Skeletal muscle cell (primary cell): Measurements from ENCODE around the gene DPP8.

Source experiments
- DNase-seq: peaks from one replicate; pipeline ENCODE4 v3.0.0-alpha.2; 2010; ENCODE audit warnings: low read depth
- H3K4me3 ChIP-seq: 2 replicates; pipeline ENCODE4 v1.5.1; 2011; ENCODE audit warnings: low read depth, mild to moderate bottlenecking, control low read depth, low read length, moderate library complexity

The DPP8 gene

DNA sequence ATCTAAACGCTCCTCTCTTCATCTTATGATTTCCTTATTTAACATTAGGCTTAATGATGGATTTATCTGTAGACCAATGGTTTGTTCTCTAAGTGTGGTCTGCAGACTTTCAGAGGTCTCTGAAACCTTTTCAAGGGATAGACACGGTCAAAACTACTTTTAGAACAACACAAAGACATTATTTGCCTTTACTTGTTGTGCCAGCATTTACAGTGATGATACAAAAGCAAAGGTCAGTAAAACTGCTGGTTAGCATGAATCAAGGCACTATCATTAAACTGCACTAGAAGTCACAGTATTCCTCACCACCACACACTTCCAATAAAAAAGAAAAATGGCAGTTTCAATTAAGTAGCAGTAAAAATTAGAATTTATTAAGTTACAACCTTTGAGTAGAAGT lies 70.3 kb downstream of the DPP8 start:
- no peak overlapping the region for H3K4me3 ChIP-seq
- DNase-seq, result no peak

DNA sequence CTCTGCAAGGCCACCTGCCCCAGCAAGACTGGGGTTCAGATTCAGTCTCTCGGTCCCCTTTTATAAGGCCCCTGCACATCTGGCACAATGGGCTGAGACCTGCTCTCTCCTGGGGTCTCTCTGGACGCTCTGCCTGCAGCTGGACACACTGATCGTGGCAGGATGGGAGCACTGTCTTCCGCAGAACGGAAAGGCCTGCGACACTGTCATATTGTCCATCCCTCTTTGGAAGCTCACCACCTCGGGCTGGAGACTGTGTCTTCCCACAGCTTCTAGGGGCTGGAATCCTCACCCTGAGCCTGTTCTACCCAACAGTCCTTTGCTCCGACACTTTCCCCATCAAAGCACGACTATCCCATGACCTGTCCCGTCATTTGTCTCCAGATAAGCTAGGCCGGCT lies 83.3 kb downstream of the DPP8 start:
- no peak for DNase-seq
- no peak overlapping the region for H3K4me3 ChIP-seq

GRCh38 chr15:65431731-65432130 lies 85.8 kb downstream of the DPP8 start:
- DNase-seq, result no peak
- H3K4me3 ChIP-seq, result no peak overlapping the region

- no peak for DNase-seq
- H3K4me3 ChIP-seq, result no peak overlapping the region
Observed at GRCh38 chr15:65426216-65426853, 91.2 kb downstream of the DPP8 start.

DNA sequence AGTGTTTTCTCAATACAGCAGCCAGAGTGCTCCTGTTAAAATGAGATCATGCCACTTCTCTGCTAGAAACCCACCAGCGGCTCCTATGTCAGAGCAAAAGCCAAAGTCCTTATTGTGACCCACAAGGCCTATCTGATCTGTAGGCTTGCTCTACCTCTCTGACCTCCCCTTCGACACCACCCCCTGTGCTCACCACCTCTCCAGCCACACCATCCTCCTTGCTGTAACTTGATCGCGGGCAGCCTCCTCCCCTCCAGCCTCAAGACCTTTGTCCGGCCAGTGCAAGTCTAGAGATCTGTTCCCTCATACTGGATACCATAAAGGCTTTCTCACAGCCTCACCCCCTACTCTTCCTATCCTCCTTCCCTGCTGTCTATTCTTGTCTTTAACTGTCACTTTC lies 92.8 kb downstream of the DPP8 start:
- no peak overlapping the region for H3K4me3 ChIP-seq
- no peak for DNase-seq

- DNase-seq, result no peak
- H3K4me3 ChIP-seq, result no peak overlapping the region
Observed at GRCh38 chr15:65423976-65424679, 93.4 kb downstream of the DPP8 start.

DNA sequence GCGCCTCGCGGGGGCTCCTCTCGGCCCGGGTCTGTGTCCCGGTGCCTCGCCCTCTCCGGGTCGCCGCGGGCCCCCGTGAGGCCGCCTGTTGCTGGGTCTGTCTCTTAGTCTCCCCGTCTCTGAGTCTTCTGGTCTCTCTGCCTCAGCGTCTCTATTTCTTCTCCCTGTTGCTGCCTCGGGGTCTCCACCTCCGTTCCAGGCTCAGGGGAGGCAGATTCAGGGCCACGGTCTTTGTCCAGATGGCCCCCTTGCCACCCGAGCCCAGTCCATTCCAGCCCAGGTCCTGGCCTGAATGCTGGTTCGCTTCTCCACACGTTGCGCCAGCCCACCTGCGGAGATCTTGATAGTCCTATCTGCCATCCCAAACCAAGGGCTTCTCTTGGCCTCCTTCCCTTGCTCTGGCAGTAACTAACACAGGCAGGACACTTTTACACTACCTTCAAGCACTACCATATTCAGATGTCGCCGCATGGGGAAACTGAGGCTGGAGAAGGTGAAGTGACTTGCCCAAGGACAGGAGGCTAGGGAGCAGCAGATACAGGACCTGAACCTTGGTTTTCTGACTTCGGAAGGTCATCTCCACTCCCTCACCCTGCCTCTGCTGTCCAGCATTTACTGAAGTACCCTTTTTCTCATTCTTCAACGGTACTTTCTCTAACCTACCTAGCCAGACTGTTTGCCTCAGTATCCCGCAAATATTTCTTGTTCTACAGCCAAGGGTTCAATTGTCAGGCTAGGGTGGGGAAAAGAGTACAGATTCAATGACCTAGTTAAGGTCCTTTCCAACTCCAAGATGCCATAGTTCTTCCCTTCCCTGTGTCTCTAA lies 94.1 kb downstream of the DPP8 start:
- DNase-seq, result no peak
- H3K4me3 ChIP-seq, result peak overlapping the region; percentile 37

GRCh38 chr15:65421360-65422215 lies 95.9 kb downstream of the DPP8 start:
- H3K4me3 ChIP-seq, result peak overlapping the region; percentile 66
- no peak for DNase-seq

DNA sequence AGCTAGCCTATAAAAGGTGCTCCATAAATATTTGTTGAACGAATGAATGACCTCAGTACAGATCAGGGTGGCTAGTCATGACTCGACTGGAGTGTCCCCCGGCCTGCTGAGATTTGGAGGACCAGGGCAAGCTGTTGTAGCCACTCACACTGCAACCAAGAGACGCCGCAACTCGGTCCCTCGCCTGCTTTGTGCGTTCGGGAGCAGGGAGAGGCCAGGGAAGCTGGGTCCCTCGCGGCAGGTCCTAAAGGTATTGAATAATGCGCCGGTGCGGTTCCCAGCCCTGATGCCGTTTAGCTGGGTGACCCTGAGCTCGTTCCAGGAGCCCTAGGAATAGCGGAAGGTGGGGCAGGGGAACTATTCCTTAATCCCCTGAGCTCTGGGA lies 96.5 kb downstream of the DPP8 start:
- peak overlapping the region; percentile 66 for H3K4me3 ChIP-seq
- DNase-seq, result no peak

DNA sequence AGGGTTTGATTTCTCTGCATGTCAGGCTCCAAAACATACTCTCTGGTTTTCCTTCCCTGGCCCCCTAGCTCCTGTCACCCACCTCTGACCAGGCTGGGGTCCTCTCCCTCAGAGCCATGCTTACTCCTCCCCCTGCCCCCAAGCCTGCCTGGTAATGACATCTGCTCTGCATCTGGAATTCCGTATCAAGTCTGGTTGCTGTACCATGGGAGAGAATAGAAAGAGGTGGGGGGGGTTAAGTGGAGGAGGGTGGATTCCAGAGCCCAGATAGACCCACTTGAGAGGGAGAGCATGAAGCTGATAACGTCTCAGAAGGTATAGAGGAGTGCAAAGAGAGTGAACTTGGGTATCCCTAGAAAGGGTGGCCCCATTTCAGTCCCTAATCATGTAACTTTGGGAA lies 98.9 kb downstream of the DPP8 start:
- no peak for DNase-seq
- no peak overlapping the region for H3K4me3 ChIP-seq

- peak; percentile 53 for DNase-seq
- H3K4me3 ChIP-seq, result no peak overlapping the region
Observed at GRCh38 chr15:65416845-65417416, 100.6 kb downstream of the DPP8 start.

GRCh38 chr15:65414841-65415621 lies 102.5 kb downstream of the DPP8 start:
- no peak for DNase-seq
- H3K4me3 ChIP-seq, result peak overlapping the region; percentile 13

GRCh38 chr15:65413760-65414144 lies 103.7 kb downstream of the DPP8 start:
- DNase-seq, result no peak

GRCh38 chr15:65413051-65413759 lies 104.3 kb downstream of the DPP8 start:
- DNase-seq, result no peak
- no peak overlapping the region for H3K4me3 ChIP-seq

More at GRCh38 chr15:65413760-65414144, 103.7 kb downstream of the DPP8 start:
- H3K4me3 ChIP-seq, result no peak overlapping the region

DNA sequence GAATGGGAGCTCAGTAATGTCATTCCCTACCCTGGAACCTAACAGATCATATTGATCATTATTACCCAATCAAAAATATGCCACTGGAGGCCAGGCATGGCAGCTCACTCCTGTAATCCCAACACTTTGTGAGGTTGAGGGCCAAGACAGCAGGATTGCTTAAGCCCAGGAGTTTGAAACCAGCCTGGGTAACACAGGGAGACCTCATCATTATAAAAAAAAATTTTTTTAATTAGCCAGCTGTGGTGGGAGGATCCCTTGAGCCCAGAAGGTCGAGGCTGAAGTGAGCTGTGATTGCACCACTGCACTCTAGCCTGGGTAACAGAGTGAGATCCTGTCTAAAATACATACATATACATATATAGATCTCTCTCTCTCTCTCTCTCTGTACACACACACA lies 104.9 kb downstream of the DPP8 start:
- DNase-seq, result no peak
- H3K4me3 ChIP-seq, result no peak overlapping the region

- no peak for DNase-seq
- H3K4me3 ChIP-seq, result no peak overlapping the region
Observed at GRCh38 chr15:65411465-65412071, 105.9 kb downstream of the DPP8 start.

GRCh38 chr15:65410972-65411371 lies 106.5 kb downstream of the DPP8 start:
- no peak overlapping the region for H3K4me3 ChIP-seq

GRCh38 chr15:65410036-65410435 lies 107.5 kb downstream of the DPP8 start:
- DNase-seq, result no peak

More at GRCh38 chr15:65410972-65411371, 106.5 kb downstream of the DPP8 start:
- no peak for DNase-seq

More at GRCh38 chr15:65410036-65410435, 107.5 kb downstream of the DPP8 start:
- no peak overlapping the region for H3K4me3 ChIP-seq
